ENCODE results near the gene MTLN.

GRCh38 chr2:110221938-110222337 is 9.6 kb upstream of the MTLN start:
- TF ChIP-seq, protein P1, sequence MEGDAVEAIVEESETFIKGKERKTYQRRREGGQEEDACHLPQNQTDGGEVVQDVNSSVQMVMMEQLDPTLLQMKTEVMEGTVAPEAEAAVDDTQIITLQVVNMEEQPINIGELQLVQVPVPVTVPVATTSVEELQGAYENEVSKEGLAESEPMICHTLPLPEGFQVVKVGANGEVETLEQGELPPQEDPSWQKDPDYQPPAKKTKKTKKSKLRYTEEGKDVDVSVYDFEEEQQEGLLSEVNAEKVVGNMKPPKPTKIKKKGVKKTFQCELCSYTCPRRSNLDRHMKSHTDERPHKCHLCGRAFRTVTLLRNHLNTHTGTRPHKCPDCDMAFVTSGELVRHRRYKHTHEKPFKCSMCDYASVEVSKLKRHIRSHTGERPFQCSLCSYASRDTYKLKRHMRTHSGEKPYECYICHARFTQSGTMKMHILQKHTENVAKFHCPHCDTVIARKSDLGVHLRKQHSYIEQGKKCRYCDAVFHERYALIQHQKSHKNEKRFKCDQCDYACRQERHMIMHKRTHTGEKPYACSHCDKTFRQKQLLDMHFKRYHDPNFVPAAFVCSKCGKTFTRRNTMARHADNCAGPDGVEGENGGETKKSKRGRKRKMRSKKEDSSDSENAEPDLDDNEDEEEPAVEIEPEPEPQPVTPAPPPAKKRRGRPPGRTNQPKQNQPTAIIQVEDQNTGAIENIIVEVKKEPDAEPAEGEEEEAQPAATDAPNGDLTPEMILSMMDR (conservative IDR thresholded peaks at IDR 0.05 in 1 of 2, IDR thresholded peaks at IDR 0.05 in 1 of 2; ENCODE audit: low read depth in 1 of 2, low read length in 2 of 2): no peak
- no peak for TF ChIP-seq EZH2 (IDR thresholded peaks at IDR 0.05; ENCODE audit: low read length, missing control alignments)

Data from fibroblast of lung (primary cell).